CD14-positive monocyte (primary cell): ENCODE data around the gene PDC. TPM values are rescaled to one million over a fixed set of nuclear protein-coding genes. Genes with fewer than 3 reads are reported as not detected.

Experiments
- DNase-seq, 3 donors: peaks; one replicate each; pipeline ENCODE4 v3.0.0-alpha.2; 2011 to 2022
- H2AFZ ChIP-seq: 2 replicates; pipeline ENCODE4 v1.6.0; 2012; ENCODE audit warnings: mild to moderate bottlenecking, low read depth, low read length, inconsistent platforms; ENCODE audit not compliant: insufficient read depth, poor library complexity, severe bottlenecking
- H3K27ac ChIP-seq, 2 donors: 1 replicate in 1 of 2; 2 replicates in 1 of 2; pipeline ENCODE4 v1.5.1; 2012 to 2013; ENCODE audit warnings: low read length in 2 of 2, control low read depth in 1 of 2, inconsistent platforms in 1 of 2, low read depth in 1 of 2, mild to moderate bottlenecking in 1 of 2
- H3K27me3 ChIP-seq, 2 donors: one replicate each; pipeline versions ENCODE4 v1.6.0 to v1.6.1; 2011 to 2013; ENCODE audit warnings: low read length in 2 of 2; ENCODE audit not compliant: control insufficient read depth in 2 of 2, insufficient read depth in 2 of 2
- H3K36me3 ChIP-seq, 2 donors: replicated peaks in 1 of 2; 1 replicate in 1 of 2; 2 replicates in 1 of 2; pipeline versions ENCODE4 v1.5.1 to v1.6.1; 2012 to 2013; ENCODE audit warnings: low read length in 2 of 2, control low read depth in 1 of 2, inconsistent platforms in 1 of 2, mild to moderate bottlenecking in 1 of 2; ENCODE audit not compliant: insufficient read depth in 2 of 2, control insufficient read depth in 1 of 2
- H3K4me1 ChIP-seq, 2 donors: 1 replicate in 1 of 2; 2 replicates in 1 of 2; pipeline versions ENCODE4 v1.5.1 to v1.6.1; 2012 to 2013; ENCODE audit warnings: low read length in 2 of 2, control low read depth in 1 of 2, inconsistent platforms in 1 of 2, mild to moderate bottlenecking in 1 of 2, moderate library complexity in 1 of 2; ENCODE audit not compliant: insufficient read depth in 2 of 2, control insufficient read depth in 1 of 2
- H3K4me2 ChIP-seq: replicated peaks from 2 replicates; pipeline ENCODE3; 2012; ENCODE audit warnings: low read length, moderate library complexity, mild to moderate bottlenecking; ENCODE audit not compliant: poor library complexity, severe bottlenecking; ENCODE audit errors: extremely low read depth
- H3K4me3 ChIP-seq, 3 experiments: fragments of 200-600 bp in 1 of 3; sonication (generic) in 1 of 3; replicated peaks in 1 of 3; 1 replicate in 2 of 3; 2 replicates in 1 of 3; pipeline ENCODE4 v1.5.1; 2011 to 2013; ENCODE audit warnings: low read length in 3 of 3, mild to moderate bottlenecking in 3 of 3, control low read depth in 2 of 3, low read depth in 2 of 3, inconsistent platforms in 1 of 3, moderate library complexity in 1 of 3
- H3K79me2 ChIP-seq: 2 replicates; pipeline ENCODE4 v1.6.0; 2012; ENCODE audit warnings: mild to moderate bottlenecking, control low read depth, inconsistent platforms, low read length, moderate library complexity; ENCODE audit not compliant: insufficient read depth
- H3K9ac ChIP-seq: 2 replicates; pipeline ENCODE4 v1.6.0; 2017; ENCODE audit warnings: low read length, mild to moderate bottlenecking; ENCODE audit not compliant: insufficient read depth, poor library complexity, severe bottlenecking
- H3K9me3 ChIP-seq, 2 donors: replicated peaks in 1 of 2; 1 replicate in 1 of 2; 2 replicates in 1 of 2; pipeline versions ENCODE4 v1.5.1 to v1.6.1; 2012 to 2013; ENCODE audit warnings: low read length in 2 of 2, control low read depth in 1 of 2; ENCODE audit not compliant: control insufficient read depth in 1 of 2, insufficient read depth in 1 of 2
- H4K20me1 ChIP-seq: 2 replicates; pipeline ENCODE4 v1.6.0; 2012; ENCODE audit warnings: mild to moderate bottlenecking, low read length, control low read depth, moderate library complexity; ENCODE audit not compliant: insufficient read depth
- H3K27ac Mint-ChIP-seq, 7 donors: one replicate each; pipeline ENCODE4 v1.8.0; 2020; ENCODE audit warnings: mild to moderate bottlenecking in 7 of 7, mixed read lengths in 7 of 7, moderate library complexity in 6 of 7, inconsistent platforms in 2 of 7
- H3K27me3 Mint-ChIP-seq, 3 donors: one replicate each; pipeline ENCODE4 v1.8.0; 2021 to 2022; ENCODE audit warnings: low read depth in 3 of 3, mild to moderate bottlenecking in 3 of 3, mixed read lengths in 3 of 3, moderate library complexity in 3 of 3, inconsistent platforms in 1 of 3
- H3K36me3 Mint-ChIP-seq, 2 donors: one replicate each; pipeline ENCODE4 v1.8.0; 2020; ENCODE audit warnings: mixed read lengths in 2 of 2, inconsistent platforms in 1 of 2, mild to moderate bottlenecking in 1 of 2
- H3K4me1 Mint-ChIP-seq: one replicate; pipeline ENCODE4 v1.8.0; 2020; ENCODE audit warnings: mild to moderate bottlenecking, mixed read lengths
- H3K4me3 Mint-ChIP-seq, 2 donors: one replicate each; pipeline ENCODE4 v1.8.0; 2020; ENCODE audit warnings: mild to moderate bottlenecking in 2 of 2, mixed read lengths in 2 of 2, moderate library complexity in 1 of 2
- H3K9me3 Mint-ChIP-seq, 7 donors: one replicate each; pipeline ENCODE4 v1.8.0; 2020 to 2022; ENCODE audit warnings: mixed read lengths in 7 of 7, mild to moderate bottlenecking in 6 of 7, moderate library complexity in 6 of 7, inconsistent platforms in 2 of 7
- WGBS: methylation state at CpG from one replicate; pipeline ENCODE4 v1.1.5; 2013; ENCODE audit warnings: missing lambda C conversion rate; ENCODE audit not compliant: insufficient coverage; 5-methylcytosine and 5-hydroxymethylcytosine counted together
- intact Hi-C, 2 donors: fragments of 100-400 bp; cut with micrococcal nuclease; formaldehyde crosslinking; loops; one replicate each; pipeline versions ENCODE4 v1.15.0 to v1.15.1; 2023
- polyA plus RNA-seq, 3 donors: library from polyadenylated mRNA; depleted of rRNA in 1 of 3; unstranded in 2 of 3; stranded (reverse) in 1 of 3; fragments of 300-500 nt in 2 of 3; fragments of >200 nt in 1 of 3; fragmentation: Illumina TruSeq in 2 of 3; gene quantifications; 1 replicate in 2 of 3; 2 replicates in 1 of 3; pipeline ENCODE4 v1.2.3, GENCODE V29; 2012 to 2021
- TF ChIP-seq, protein P1 (sequence below): fragments of 200-600 bp; IDR thresholded peaks from one replicate; pipeline ENCODE4 v1.8.0; 2022; ENCODE audit warnings: antibody characterized with exemption, mild to moderate bottlenecking

The PDC gene
- polyA plus RNA-seq, 3 donors = not detected

- H3K9me3 Mint-ChIP-seq = peaks cover 11 to 19% (median 14%) of the 10 kb centered on the region in 7 donors
- Histone ChIP-seq H3K4me2 (no peak overlapping the region), H3K36me3 (no peaks in the 10 kb centered on the region), H3K4me3 (no peak overlapping the region), H2AFZ (no peak overlapping the region), H3K79me2 (no peaks in the 10 kb centered on the region), H3K4me1 (no peaks in the 10 kb centered on the region), H3K27ac (no peak overlapping the region), H4K20me1 (no peaks in the 10 kb centered on the region), H3K27me3 (no peaks in the 10 kb centered on the region), H3K9me3 (peaks cover 5 to 13% of the 10 kb centered on the region in 2 donors), H3K9ac (no peak overlapping the region)
- intact Hi-C loops = no loop called here
- H3K36me3 Mint-ChIP-seq = peaks cover 1 to 4% of the 10 kb centered on the region in 2 donors
- TF ChIP-seq, protein P1, sequence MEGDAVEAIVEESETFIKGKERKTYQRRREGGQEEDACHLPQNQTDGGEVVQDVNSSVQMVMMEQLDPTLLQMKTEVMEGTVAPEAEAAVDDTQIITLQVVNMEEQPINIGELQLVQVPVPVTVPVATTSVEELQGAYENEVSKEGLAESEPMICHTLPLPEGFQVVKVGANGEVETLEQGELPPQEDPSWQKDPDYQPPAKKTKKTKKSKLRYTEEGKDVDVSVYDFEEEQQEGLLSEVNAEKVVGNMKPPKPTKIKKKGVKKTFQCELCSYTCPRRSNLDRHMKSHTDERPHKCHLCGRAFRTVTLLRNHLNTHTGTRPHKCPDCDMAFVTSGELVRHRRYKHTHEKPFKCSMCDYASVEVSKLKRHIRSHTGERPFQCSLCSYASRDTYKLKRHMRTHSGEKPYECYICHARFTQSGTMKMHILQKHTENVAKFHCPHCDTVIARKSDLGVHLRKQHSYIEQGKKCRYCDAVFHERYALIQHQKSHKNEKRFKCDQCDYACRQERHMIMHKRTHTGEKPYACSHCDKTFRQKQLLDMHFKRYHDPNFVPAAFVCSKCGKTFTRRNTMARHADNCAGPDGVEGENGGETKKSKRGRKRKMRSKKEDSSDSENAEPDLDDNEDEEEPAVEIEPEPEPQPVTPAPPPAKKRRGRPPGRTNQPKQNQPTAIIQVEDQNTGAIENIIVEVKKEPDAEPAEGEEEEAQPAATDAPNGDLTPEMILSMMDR = no peak
- DNase-seq = no peak
- peaks cover 0 to 4% (median 0%) of the 10 kb centered on the region in 3 donors for H3K27me3 Mint-ChIP-seq
- H3K27ac Mint-ChIP-seq = no peak overlapping the region
- no peaks in the 10 kb centered on the region for H3K4me1 Mint-ChIP-seq
- H3K4me3 Mint-ChIP-seq = no peak overlapping the region
Observed at GRCh38 chr1:186502087-186502486, 41.2 kb upstream of the PDC start.

DNA sequence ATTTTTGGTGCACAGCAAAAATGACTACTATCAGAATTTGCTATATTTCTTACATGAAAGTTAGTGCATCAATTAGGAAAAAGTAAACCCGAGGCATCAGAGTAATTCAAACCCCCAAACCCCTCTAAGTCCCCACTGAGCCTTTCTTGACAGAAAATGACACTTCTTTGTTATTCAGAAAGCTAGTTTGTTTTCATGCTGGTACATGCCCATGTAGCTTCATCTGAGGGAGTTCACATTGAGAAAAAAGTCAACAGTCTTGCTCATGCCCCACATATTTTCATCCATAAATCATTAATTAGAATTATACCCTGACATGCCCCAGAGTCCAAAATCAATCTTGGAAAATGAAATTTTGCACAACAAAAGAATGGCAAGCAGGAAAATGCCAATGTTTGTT lies 39.9 kb upstream of the PDC start:
- no peaks in the 10 kb centered on the region for H3K79me2 ChIP-seq
- H3K4me3 ChIP-seq = no peak overlapping the region
- no peak overlapping the region for H3K4me2 ChIP-seq
- no peak overlapping the region for H2AFZ ChIP-seq
- no peaks in the 10 kb centered on the region for H4K20me1 ChIP-seq
- H3K27ac ChIP-seq = no peak overlapping the region
- Mint-ChIP-seq H3K4me1 (no peaks in the 10 kb centered on the region), H3K36me3 (peaks cover 0 to 2% of the 10 kb centered on the region in 2 donors), H3K27me3 (peaks cover 0 to 6% (median 0%) of the 10 kb centered on the region in 3 donors), H3K9me3 (peaks cover 4 to 10% (median 7%) of the 10 kb centered on the region in 7 donors), H3K27ac (no peak overlapping the region), H3K4me3 (no peak overlapping the region)
- H3K4me1 ChIP-seq = no peaks in the 10 kb centered on the region
- H3K9ac ChIP-seq = no peak overlapping the region
- intact Hi-C loops = no loop called here
- TF ChIP-seq, protein P1 = no peak
- H3K36me3 ChIP-seq = no peaks in the 10 kb centered on the region
- peaks cover under 1 to 10% of the 10 kb centered on the region in 2 donors for H3K9me3 ChIP-seq
- no peaks in the 10 kb centered on the region for H3K27me3 ChIP-seq
- WGBS = no CpG with 5 or more reads among the region's 1 CpG
- no peak for DNase-seq
